Measurements from ENCODE around the gene EIF4G3.
"Not testable (repeated sequence)": the region's sequence is repeated elsewhere in the genome, so short reads cannot be mapped to it uniquely, and the experiment has no call there.

- not testable (repeated sequence) for TF ChIP-seq CTCF (conservative IDR thresholded peaks at IDR 0.05); ZFX (IDR thresholded peaks at IDR 0.05)
Observed at GRCh38 chr1:21094282-21094681, 82.4 kb downstream of the EIF4G3 start.

Data from C4-2B (cell line).